GM12878 (cell line): ENCODE measurements around the gene HSPB6. TPM values are rescaled to one million over a fixed set of nuclear protein-coding genes. Genes with fewer than 3 reads are reported as not detected.

Experiments used
- CEBPB ChIP-seq, 2 experiments: fragments of 150-350 bp in 1 of 2; IDR thresholded peaks; 2 replicates each; pipeline ENCODE4 v1.6.1; 2012 to 2014; ENCODE audit warnings: low read depth in 2 of 2, low read length in 2 of 2, borderline replicate concordance in 1 of 2, inconsistent platforms in 1 of 2
- CREB1 ChIP-seq: IDR thresholded peaks from 2 replicates; pipeline ENCODE4 v1.6.1; 2012; ENCODE audit warnings: low read depth, mild to moderate bottlenecking, inconsistent platforms
- GATAD2B ChIP-seq: fragments of 450-650 bp; conservative IDR thresholded peaks from 2 replicates; pipeline ENCODE4 v1.6.1; 2017; ENCODE audit warnings: low read depth, mild to moderate bottlenecking, moderate library complexity
- KAT2A ChIP-seq: conservative IDR thresholded peaks from 2 replicates; pipeline ENCODE4 v1.6.1; 2011; ENCODE audit warnings: low read depth, low read length; ENCODE audit not compliant: control insufficient read depth
- MEF2B ChIP-seq: fragments of 450-650 bp; IDR thresholded peaks from 2 replicates; pipeline ENCODE4 v1.6.1; 2018; ENCODE audit warnings: mild to moderate bottlenecking, moderate library complexity; ENCODE audit not compliant: partially characterized antibody, poor library complexity, severe bottlenecking
- NR2C1 ChIP-seq: fragments of 450-650 bp; IDR thresholded peaks from 2 replicates; pipeline ENCODE4 v1.6.1; 2017; ENCODE audit warnings: antibody characterized with exemption, mild to moderate bottlenecking, moderate library complexity
- PAX8 ChIP-seq: fragments of 450-650 bp; IDR thresholded peaks from 2 replicates; pipeline ENCODE4 v1.6.1; 2017; ENCODE audit warnings: mild to moderate bottlenecking, moderate library complexity
- RAD51 ChIP-seq: fragments of 450-650 bp; IDR thresholded peaks from 2 replicates; pipeline ENCODE4 v1.6.1; 2016; ENCODE audit warnings: moderate library complexity, mild to moderate bottlenecking, inconsistent platforms
- RBBP5 ChIP-seq: fragments of 200-600 bp; sonication (generic); conservative IDR thresholded peaks from 2 replicates; pipeline ENCODE4 v1.6.1; 2016
- RCOR1 ChIP-seq: conservative IDR thresholded peaks from 2 replicates; pipeline ENCODE4 v1.6.1; 2012; ENCODE audit warnings: low read depth, low read length, improper control_type of control experiment
- SMARCA5 ChIP-seq: fragments of 450-650 bp; IDR thresholded peaks from 2 replicates; pipeline ENCODE4 v1.6.1; 2017; ENCODE audit warnings: mild to moderate bottlenecking
- STAT3 ChIP-seq: IDR thresholded peaks from 2 replicates; pipeline ENCODE4 v1.6.1; 2011; ENCODE audit warnings: low read depth, low read length, improper control_type of control experiment
- polyA plus RNA-seq, 11 experiments: library from polyadenylated mRNA; depleted of rRNA in 4 of 11; unstranded in 6 of 11; stranded (reverse) in 5 of 11; fragments of >200 nt; fragmentation: Nextera tagmentation in 4 of 11; fragmentation: Illumina TruSeq in 1 of 11; extraction: Ambion mirVana in 4 of 11; extraction: Trizol in 1 of 11; gene quantifications; 1 replicate in 1 of 11; 2 replicates in 10 of 11; pipeline versions ENCODE4 v1.2.1 to v1.2.3, GENCODE V29; 2011 to 2016; ENCODE audit warnings: inconsistent platforms in 2 of 11, missing spikeins in 2 of 11, low read depth in 1 of 11
- total RNA-seq, 4 experiments: library from RNA; depleted of rRNA in 3 of 4; stranded (reverse); fragments of >200 nt in 3 of 4; fragmentation: Illumina TruSeq in 1 of 4; extraction: Trizol in 1 of 4; gene quantifications; 2 replicates each; pipeline versions ENCODE4 v1.2.1 to v1.2.3, GENCODE V29; 2013 to 2021
- TF ChIP-seq, protein P1 (sequence below): fragments of 450-650 bp; IDR thresholded peaks from 2 replicates; pipeline ENCODE4 v1.6.1; 2018; ENCODE audit warnings: mild to moderate bottlenecking, low read depth, moderate library complexity; ENCODE audit not compliant: partially characterized antibody
- TF ChIP-seq, protein P2 (sequence below): fragments of 150-350 bp; IDR thresholded peaks from 2 replicates; pipeline ENCODE4 v1.6.1; 2014; ENCODE audit warnings: mild to moderate bottlenecking, low read depth, low read length
- TF ChIP-seq, protein P3 (sequence below): fragments of 450-650 bp; IDR thresholded peaks from 2 replicates; pipeline ENCODE4 v1.6.1; 2018; ENCODE audit warnings: borderline replicate concordance, mild to moderate bottlenecking; ENCODE audit not compliant: partially characterized antibody
- TF ChIP-seq, protein P4 (sequence below): fragments of 450-650 bp; conservative IDR thresholded peaks from 2 replicates; pipeline ENCODE4 v1.6.1; 2017; ENCODE audit warnings: mild to moderate bottlenecking, moderate library complexity
- TF ChIP-seq, protein P5 (sequence below), 3 experiments: IDR thresholded peaks in 2 of 3; conservative IDR thresholded peaks in 1 of 3; 2 replicates each; pipeline ENCODE4 v1.5.1; 2011; ENCODE audit warnings: low read depth in 3 of 3, low read length in 3 of 3, mild to moderate bottlenecking in 3 of 3, control low read depth in 2 of 3, moderate library complexity in 2 of 3, inconsistent platforms in 1 of 3, mixed read lengths in 1 of 3; ENCODE audit not compliant: control insufficient read depth in 2 of 3, insufficient read depth in 1 of 3; ENCODE audit errors: extremely low read depth in 1 of 3

Gene HSPB6
- total and polyA plus RNA-seq, 10 of the 15 experiments (the other 5 are each of a cell fraction or from before 2014, with no cell fraction given), result 0.09 to 1.6 (median 0.36) TPM; not detected in 4

DNA sequence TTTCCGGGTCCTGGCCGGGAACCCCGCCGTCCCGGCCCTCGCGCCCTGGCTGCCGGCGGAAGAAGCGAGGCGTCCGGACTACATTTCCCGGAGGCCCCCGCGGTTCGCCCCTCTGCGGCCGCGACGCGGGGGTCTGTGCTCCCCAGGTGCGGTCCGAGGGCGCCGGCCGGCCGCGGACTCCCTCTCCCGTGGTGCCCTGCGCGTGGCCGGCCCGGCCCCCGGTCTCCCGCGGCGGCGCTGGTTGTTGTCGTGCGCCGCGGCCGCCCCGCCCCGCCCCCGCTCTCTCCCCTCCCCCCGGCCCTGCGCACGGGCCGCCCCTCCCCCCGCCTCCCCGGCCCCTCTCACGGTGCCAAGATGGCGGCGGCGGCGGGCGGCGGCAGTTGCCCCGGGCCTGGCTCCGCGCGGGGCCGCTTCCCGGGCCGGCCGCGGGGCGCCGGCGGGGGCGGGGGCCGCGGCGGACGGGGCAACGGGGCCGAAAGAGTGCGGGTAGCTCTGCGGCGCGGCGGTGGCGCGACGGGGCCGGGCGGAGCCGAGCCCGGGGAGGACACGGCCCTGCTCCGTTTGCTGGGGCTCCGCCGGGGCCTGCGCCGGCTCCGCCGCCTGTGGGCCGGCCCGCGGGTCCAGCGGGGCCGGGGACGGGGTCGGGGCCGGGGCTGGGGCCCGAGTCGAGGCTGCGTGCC is 39.0 kb downstream of the HSPB6 start, which contains the start of gene KMT2B (continued):
- TF ChIP-seq, protein P1, sequence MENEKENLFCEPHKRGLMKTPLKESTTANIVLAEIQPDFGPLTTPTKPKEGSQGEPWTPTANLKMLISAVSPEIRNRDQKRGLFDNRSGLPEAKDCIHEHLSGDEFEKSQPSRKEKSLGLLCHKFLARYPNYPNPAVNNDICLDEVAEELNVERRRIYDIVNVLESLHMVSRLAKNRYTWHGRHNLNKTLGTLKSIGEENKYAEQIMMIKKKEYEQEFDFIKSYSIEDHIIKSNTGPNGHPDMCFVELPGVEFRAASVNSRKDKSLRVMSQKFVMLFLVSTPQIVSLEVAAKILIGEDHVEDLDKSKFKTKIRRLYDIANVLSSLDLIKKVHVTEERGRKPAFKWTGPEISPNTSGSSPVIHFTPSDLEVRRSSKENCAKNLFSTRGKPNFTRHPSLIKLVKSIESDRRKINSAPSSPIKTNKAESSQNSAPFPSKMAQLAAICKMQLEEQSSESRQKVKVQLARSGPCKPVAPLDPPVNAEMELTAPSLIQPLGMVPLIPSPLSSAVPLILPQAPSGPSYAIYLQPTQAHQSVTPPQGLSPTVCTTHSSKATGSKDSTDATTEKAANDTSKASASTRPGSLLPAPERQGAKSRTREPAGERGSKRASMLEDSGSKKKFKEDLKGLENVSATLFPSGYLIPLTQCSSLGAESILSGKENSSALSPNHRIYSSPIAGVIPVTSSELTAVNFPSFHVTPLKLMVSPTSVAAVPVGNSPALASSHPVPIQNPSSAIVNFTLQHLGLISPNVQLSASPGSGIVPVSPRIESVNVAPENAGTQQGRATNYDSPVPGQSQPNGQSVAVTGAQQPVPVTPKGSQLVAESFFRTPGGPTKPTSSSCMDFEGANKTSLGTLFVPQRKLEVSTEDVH, result no peak
- TF ChIP-seq KAT2A (no peak), GATAD2B (no peak; the same call in 1 of the 2 replicates), CEBPB (IDR thresholded peaks at IDR 0.05; ENCODE audit: borderline replicate concordance in 1 of 2, low read depth in 2 of 2, low read length in 2 of 2) (no peak), CREB1 (peak; percentile 88), RBBP5 (no peak), RCOR1 (no peak), STAT3 (no peak), NR2C1 (peak; percentile 72; the same call in 1 of the 2 replicates), PAX8 (no peak), RAD51 (no peak), MEF2B (no peak), SMARCA5 (no peak)
- TF ChIP-seq, protein P2, sequence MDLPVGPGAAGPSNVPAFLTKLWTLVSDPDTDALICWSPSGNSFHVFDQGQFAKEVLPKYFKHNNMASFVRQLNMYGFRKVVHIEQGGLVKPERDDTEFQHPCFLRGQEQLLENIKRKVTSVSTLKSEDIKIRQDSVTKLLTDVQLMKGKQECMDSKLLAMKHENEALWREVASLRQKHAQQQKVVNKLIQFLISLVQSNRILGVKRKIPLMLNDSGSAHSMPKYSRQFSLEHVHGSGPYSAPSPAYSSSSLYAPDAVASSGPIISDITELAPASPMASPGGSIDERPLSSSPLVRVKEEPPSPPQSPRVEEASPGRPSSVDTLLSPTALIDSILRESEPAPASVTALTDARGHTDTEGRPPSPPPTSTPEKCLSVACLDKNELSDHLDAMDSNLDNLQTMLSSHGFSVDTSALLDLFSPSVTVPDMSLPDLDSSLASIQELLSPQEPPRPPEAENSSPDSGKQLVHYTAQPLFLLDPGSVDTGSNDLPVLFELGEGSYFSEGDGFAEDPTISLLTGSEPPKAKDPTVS, result no peak
- TF ChIP-seq, protein P3, sequence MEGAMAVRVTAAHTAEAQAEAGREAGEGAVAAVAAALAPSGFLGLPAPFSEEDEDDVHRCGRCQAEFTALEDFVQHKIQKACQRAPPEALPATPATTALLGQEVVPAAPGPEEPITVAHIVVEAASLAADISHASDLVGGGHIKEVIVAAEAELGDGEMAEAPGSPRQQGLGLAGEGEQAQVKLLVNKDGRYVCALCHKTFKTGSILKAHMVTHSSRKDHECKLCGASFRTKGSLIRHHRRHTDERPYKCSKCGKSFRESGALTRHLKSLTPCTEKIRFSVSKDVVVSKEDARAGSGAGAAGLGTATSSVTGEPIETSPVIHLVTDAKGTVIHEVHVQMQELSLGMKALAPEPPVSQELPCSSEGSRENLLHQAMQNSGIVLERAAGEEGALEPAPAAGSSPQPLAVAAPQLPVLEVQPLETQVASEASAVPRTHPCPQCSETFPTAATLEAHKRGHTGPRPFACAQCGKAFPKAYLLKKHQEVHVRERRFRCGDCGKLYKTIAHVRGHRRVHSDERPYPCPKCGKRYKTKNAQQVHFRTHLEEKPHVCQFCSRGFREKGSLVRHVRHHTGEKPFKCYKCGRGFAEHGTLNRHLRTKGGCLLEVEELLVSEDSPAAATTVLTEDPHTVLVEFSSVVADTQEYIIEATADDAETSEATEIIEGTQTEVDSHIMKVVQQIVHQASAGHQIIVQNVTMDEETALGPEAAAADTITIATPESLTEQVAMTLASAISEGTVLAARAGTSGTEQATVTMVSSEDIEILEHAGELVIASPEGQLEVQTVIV, result peak; percentile 54
- TF ChIP-seq, protein P4, sequence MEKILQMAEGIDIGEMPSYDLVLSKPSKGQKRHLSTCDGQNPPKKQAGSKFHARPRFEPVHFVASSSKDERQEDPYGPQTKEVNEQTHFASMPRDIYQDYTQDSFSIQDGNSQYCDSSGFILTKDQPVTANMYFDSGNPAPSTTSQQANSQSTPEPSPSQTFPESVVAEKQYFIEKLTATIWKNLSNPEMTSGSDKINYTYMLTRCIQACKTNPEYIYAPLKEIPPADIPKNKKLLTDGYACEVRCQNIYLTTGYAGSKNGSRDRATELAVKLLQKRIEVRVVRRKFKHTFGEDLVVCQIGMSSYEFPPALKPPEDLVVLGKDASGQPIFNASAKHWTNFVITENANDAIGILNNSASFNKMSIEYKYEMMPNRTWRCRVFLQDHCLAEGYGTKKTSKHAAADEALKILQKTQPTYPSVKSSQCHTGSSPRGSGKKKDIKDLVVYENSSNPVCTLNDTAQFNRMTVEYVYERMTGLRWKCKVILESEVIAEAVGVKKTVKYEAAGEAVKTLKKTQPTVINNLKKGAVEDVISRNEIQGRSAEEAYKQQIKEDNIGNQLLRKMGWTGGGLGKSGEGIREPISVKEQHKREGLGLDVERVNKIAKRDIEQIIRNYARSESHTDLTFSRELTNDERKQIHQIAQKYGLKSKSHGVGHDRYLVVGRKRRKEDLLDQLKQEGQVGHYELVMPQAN, result peak; percentile 4; the same call in 1 of the 2 replicates
- TF ChIP-seq, protein P5, sequence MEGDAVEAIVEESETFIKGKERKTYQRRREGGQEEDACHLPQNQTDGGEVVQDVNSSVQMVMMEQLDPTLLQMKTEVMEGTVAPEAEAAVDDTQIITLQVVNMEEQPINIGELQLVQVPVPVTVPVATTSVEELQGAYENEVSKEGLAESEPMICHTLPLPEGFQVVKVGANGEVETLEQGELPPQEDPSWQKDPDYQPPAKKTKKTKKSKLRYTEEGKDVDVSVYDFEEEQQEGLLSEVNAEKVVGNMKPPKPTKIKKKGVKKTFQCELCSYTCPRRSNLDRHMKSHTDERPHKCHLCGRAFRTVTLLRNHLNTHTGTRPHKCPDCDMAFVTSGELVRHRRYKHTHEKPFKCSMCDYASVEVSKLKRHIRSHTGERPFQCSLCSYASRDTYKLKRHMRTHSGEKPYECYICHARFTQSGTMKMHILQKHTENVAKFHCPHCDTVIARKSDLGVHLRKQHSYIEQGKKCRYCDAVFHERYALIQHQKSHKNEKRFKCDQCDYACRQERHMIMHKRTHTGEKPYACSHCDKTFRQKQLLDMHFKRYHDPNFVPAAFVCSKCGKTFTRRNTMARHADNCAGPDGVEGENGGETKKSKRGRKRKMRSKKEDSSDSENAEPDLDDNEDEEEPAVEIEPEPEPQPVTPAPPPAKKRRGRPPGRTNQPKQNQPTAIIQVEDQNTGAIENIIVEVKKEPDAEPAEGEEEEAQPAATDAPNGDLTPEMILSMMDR (IDR thresholded peaks at IDR 0.05 in 2 of 3, conservative IDR thresholded peaks at IDR 0.05 in 1 of 3; ENCODE audit: control insufficient read depth in 2 of 3, extremely low read depth in 1 of 3, insufficient read depth in 1 of 3, low read depth in 3 of 3, low read length in 3 of 3), result no peak
